Stimulated activated CD4-positive, alpha-beta T cell treated with anti-CD3 and anti-CD28 coated beads, Interleukin-4, amount 100 ng/mL, for 1 hour (primary cell): ENCODE results near the gene UNC79.

Experiments used
- DNase-seq: peaks from one replicate; pipeline ENCODE4 v3.0.0-alpha.2; 2020

UNC79 gene

GRCh38 chr14:93564918-93565317 is 134.2 kb downstream of the UNC79 start:
- no peak for DNase-seq

DNA sequence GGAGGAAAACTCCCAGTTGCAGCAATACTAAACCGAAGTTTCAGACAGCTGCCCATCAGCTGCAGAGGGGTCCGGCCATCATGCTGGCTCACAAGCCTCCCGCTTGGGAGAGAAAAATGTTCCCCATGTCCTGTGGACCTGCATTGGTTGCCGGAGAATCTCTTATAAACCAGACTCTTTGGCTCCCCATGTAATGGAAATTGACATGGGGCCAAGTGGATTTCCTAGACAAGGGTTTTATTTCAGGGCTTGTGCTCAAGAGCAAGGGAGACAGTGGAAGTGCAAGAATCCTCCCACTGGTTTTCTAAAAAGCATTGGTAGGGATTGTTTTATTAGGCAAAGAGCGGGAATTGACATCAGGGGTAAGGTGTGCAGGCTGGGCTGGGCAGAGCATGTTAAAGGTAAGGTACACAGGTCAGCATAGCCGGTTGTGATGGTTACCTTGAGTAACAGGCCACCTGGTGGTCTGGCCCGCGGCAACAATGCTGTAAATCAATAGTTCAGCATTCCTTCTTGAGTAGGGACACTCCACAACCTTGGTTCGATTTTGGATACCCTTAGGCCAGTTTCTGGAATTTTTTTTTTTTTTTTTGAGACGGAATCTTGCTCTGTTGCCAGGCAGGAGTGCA is 135.4 kb downstream of the UNC79 start:
- no peak for DNase-seq

DNA sequence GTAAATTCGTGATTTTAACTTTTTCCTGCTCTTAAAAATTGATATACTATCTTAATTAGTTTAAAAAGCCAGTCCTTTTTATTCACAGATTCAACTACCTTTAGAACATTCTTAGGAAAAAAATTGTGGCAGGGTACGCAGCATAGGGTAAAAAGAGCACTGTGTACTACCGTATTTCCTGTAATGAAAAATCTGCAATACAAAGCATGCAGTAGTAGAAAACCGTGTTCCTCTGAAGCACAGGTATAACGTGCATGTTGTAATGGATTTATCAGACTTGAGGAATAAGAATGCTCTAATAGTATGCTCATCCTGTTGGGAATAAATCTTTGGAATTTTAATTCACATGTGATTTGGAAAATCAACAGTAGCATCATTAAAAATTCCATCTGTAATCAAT is 140.5 kb downstream of the UNC79 start:
- DNase-seq: no peak

GRCh38 chr14:93579178-93579577 is 148.4 kb downstream of the UNC79 start:
- no peak for DNase-seq

DNA sequence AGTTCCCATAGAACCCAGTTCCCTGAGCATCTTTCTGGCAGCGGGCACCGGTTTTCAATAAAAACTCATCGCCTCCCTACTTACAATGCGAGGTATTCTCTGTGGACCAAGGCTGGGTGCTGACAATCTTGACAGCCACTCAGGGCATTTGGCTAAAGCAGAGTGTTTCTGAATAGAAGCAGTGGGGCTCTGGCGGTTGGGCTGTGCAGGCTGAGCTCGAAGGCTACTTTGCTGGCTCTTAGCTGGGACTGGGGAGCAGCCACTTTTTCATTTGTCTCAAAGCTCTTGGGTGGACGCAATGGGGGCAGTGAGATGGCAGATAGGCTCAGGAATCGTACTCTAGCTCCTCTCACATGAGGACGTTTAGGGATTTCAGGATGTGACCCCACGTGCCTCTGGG is 151.8 kb downstream of the UNC79 start:
- DNase-seq: no peak

- no peak for DNase-seq
Measured at GRCh38 chr14:93587330-93587729, 156.6 kb downstream of the UNC79 start.

DNA sequence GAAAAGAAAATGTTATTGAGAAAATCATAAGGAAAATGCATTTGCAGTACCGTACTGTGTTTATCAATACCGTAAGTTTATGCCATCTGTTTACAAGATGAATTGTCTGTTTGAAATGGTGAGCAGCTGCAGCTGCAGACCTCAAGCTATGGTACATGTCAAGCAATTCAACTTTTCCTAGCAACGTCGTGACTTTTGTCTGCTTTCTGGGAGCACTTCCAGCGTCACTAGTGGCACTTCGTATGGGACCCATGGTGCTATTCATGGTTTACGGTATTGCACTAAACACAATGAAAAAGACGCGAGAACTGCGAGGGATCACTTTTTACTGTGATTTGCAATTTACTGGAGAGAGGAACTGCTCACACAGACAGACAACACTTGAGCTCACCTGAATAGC is 160.8 kb downstream of the UNC79 start:
- no peak for DNase-seq

DNA sequence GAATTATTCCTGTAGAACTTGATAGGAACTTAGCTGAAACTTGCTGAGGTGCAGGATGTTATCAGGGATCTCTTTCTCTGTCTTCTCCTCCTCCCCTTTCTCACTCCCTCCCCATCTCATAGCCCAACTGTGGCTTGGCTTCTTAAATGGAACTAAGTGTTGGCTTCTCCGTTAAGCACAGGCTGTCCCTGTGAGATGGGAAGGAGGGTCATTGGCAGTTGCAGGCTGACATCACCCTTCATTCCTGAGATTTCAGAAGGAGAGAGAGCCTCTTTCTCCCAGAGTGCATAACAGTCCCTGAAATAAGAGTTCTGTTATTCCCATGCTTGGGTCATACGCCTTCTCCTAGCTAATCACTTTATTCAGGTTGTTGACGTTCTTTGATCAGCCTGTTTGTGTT is 162.0 kb downstream of the UNC79 start:
- DNase-seq: no peak

GRCh38 chr14:93606091-93606490 is 175.4 kb downstream of the UNC79 start:
- DNase-seq: no peak

DNA sequence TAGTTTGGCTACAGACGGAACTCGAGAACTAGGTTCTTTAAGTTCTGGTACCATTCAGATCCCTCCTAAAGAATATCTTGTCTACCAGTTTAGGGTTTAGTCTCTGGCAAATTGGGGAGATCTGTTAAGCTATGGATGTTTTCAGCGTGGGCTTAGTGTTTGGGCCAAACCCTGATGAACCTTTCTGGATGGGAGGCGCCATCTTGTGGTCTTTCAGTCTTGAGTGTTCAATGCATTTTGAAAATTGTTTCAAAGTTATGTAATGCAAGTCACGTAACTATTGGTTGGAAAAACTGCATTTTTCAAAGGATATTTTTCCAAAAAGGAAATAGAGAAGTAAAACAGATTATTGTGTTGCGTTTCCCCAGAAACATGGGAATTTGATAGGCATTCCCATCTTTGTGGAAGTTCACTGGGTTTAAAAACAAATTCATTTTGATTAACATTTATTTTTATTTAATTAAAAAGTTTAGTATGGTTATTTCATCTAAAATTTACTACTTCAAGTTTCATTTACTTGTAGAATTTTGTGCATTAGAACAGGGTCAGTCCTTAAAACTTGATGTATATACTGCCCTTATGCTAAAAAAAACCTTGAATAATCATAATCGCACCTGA is 188.5 kb downstream of the UNC79 start:
- DNase-seq: no peak

GRCh38 chr14:93628048-93628447 is 197.3 kb downstream of the UNC79 start:
- no peak for DNase-seq

- DNase-seq: no peak
Measured at GRCh38 chr14:93629643-93630042, 198.9 kb downstream of the UNC79 start.

- DNase-seq: no peak
Measured at GRCh38 chr14:93638790-93639189, 208.1 kb downstream of the UNC79 start.

GRCh38 chr14:93643127-93643526 is 212.4 kb downstream of the UNC79 start:
- no peak for DNase-seq

- DNase-seq: no peak
Measured at GRCh38 chr14:93643676-93644075, 212.9 kb downstream of the UNC79 start.

- no peak for DNase-seq
Measured at GRCh38 chr14:93645200-93645599, 214.5 kb downstream of the UNC79 start.

- DNase-seq: peak; percentile 10
Measured at GRCh38 chr14:93648440-93649168, 217.9 kb downstream of the UNC79 start.

GRCh38 chr14:93654599-93654998 is 223.9 kb downstream of the UNC79 start:
- DNase-seq: no peak

DNA sequence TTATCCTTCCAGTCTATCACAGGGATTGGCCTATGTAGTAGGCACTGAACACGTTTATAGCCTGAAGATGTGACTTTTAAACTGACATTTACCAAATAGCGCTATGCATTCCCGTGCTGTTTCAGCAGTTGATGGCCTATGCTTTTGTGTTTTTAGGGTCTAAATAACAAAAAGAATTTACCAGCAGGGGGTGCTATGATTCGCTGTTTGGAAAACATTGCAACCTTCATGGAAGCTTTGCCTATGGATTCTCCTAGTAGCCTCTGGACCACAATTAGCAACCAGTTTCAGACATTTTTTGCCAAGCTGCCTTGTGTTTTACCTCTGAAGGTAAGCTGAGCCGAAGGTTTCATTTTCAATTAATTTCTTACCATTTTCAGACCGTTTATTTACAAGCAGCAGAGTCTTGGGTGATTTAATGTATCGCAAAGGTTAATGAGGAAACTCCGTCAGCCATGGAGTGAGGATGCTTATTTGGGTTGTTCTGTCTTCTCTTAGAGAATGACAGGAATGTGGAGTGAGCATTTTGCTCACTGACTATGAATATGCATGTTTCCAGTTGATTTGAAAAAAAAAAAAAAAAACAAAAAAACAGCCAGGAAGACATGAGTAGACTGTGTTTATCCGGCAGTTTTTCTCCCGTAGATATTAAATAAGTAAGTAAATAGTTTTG is 224.5 kb downstream of the UNC79 start:
- no peak for DNase-seq

DNA sequence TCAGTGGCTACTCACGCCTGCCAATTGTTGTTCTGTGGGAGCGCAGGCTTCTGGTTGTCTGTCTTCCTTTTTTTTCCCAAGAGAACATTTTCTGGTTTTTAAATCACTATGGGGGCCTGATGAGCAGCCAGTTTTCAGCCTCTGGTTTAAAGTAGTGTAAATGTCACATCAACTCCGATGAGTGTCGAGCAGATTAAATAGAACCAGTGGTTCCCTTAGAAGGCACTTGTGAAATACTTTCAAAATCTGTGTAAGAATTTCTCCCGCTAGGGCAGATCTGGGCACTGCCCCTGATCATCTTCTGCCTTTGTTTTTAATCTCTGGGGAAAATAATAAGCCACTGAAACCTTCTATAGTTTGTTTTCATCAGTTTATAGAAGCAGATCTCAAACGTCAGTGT is 227.1 kb downstream of the UNC79 start:
- DNase-seq: no peak

DNA sequence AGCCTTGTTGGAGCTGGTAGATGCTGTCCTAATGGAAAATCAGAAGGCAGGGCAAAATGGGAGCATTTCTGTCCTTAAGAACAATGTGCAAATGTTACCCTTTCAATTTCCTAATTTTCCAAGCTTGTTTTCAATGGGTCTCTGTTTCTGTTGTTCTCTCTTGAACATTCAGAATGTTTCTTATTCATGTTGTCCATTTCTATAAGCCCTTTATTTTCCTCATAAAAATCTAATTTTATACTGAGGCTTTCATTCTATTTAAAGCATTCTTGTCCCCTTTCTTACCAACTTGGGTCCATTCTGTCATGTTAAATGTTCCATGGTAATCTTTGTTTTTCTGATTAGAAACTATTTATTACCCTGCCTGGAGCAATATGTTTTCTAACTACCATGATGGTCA is 232.6 kb downstream of the UNC79 start:
- DNase-seq: no peak

DNA sequence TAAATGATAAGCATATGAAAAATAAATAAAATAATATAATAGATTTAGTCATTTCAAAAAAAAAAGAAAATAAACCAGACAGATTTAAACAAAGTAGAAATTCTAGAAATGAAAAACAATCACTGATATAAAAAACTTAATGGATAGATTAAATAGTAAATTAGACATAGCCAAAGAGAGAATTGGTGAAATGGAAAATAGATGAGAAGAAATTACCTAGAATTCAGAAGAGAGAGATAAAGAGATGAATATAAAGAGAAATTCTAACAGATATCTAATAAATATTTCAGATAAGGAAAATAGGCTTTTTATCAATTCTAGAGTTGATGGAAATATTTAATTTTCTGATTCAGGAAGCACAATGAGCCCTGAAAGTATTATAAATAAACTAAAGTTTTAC is 234.4 kb downstream of the UNC79 start:
- DNase-seq: no peak

GRCh38 chr14:93669632-93670031 is 238.9 kb downstream of the UNC79 start:
- no peak for DNase-seq

DNA sequence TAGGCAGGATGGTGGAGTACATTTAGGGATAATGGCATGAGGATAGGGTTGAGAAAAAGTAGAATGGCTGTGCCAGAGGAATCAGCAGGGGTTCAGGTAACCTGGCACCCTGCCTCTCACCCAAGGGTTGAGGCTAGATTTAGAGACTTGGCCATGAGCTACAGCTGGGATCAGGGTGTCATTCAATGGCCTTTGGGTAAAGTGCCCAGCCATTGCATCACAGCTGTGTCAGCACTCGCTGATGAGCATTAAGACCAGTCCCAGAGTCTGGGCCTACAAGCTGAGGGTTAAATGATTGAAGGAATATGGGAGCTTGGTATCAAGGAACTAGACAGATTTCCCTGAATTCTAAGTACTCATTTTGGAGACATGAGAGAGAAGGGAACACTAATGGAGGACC is 243.6 kb downstream of the UNC79 start:
- DNase-seq: no peak
